ENCODE results near the gene ACTN1.
A peak's percentile ranks its signal among the peaks of the same experiment; 100 is the strongest.

Gene ACTN1

GRCh38 chr14:68919129-68919927 is 59.8 kb downstream of the ACTN1 start:
- DNase-seq: no peak

DNA sequence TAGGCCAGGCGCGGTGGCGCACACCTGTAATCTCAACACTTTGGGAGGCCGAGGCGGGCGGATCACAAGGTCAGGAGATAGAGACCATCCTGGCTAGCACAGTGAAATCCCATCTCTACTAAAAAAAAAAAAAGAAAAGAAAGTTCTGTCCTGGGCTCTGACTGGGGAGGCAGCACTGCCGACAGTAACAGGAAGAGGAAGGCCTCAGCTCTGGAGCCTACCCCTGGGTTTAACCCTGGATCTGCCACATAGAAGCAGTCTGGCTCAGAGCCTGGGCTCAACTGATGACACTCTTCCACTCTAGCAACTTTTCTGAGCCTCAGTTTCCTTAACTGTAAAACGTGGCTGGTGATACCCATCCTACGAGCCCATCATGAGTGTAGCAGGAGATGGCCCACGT is 60.5 kb downstream of the ACTN1 start:
- DNase-seq: no peak

GRCh38 chr14:68916358-68916941 is 62.7 kb downstream of the ACTN1 start:
- DNase-seq: no peak

GRCh38 chr14:68913516-68913915 is 65.6 kb downstream of the ACTN1 start:
- DNase-seq: no peak

DNA sequence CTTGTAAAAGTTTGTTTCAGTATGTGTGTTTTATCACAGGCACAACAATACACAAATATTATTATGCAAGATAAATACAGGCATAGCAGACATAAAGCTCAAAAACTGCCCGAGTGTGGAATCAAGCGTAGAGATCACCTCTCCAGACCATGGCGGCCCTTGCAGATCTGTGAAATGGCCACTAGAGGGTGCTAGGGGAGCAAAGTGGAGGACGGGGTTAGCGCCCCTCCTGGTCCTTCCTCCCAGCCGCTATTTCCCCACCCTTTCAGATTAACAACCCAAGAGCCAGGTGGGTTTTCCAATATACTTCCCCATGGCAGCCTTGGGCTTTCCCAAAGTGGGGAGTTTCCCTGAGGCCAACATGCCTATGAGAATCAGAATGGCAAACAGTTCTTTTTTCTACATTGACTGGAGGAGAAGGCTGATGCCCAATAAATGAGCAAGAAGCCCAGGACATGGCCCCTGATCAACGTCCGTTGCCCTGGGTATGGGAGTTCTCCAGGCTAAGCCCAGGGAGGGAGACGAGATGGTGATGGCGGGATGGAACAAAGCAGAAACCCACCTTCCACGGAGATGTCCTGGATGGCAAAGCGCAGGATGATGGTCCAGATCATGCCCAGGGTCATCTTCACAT is 67.4 kb downstream of the ACTN1 start:
- peak in 38 of 51 donors; percentile 1 to 64 (median 26) for DNase-seq

DNA sequence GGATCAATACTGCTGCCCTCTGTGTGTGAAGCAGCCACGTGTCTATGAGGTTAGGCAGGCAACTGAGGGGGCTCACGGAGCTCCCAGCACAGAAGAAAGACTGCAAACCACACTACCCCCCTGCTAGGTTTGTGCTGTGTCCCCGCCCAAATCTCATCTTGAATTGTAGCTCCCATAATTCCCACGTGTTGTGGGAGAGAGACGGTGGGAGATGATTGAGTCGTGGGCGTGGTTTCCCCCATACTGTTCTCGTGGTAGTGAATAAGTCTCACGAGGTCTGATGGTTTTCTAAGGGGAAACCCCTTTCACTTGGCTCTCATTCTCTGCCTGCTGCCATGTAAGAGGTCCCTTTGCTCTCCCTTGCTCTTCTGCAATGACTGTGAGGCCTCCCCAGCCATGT is 68.6 kb downstream of the ACTN1 start:
- no peak for DNase-seq

DNA sequence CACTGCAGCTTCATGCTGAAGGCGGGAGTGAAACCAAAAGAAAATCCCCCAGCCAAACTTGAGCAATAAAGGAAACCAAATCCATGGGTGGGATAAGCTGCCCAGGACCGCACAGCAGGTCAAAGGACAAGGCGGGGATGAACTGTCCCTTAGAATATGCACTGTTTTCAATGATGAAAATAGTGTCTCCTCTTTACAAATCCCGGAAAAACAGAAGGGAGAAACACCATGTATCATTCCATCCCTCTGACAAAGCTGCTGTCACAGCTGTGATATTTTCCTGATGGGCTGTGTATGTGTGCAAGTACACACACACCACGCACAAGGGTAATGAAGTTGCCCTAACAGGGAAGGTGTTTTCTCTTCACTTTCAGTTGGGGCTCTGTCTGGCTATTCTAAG is 70.3 kb downstream of the ACTN1 start:
- no peak for DNase-seq

GRCh38 chr14:68908201-68908600 is 70.9 kb downstream of the ACTN1 start:
- DNase-seq: no peak

DNA sequence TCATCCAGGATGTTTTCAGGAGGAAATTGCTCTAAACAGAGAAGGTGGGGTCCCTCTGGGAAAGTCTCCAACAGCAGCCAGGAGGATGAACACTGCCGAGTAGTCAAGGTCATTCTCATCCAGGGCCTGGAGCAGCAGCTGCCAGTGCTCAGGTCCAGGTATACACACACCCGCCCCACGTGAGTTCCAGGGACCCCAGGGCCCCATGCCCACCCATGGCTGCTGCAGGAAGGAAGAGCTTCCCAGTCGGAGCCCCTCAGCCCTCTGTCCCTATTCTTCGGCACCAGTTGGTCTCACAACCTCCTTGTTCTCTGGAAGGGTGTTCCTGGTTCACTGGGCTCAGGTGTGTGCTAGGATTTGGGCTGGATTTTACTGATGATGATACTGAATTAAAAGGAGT is 72.7 kb downstream of the ACTN1 start:
- DNase-seq: no peak

- DNase-seq: no peak
Observed at GRCh38 chr14:68905107-68905895, 73.8 kb downstream of the ACTN1 start.

- no peak for DNase-seq
Observed at GRCh38 chr14:68902357-68902756, 76.7 kb downstream of the ACTN1 start.

GRCh38 chr14:68899033-68899603 is 80.0 kb downstream of the ACTN1 start:
- no peak for DNase-seq

- DNase-seq: peak in 1 of 51 donors; percentile 28
Observed at GRCh38 chr14:68898248-68899032, 80.7 kb downstream of the ACTN1 start.

- no peak for DNase-seq
Observed at GRCh38 chr14:68897559-68898155, 81.4 kb downstream of the ACTN1 start.

- DNase-seq: no peak
Observed at GRCh38 chr14:68896132-68896531, 83.0 kb downstream of the ACTN1 start.

- no peak for DNase-seq
Observed at GRCh38 chr14:68894802-68895703, 84.0 kb downstream of the ACTN1 start.

DNA sequence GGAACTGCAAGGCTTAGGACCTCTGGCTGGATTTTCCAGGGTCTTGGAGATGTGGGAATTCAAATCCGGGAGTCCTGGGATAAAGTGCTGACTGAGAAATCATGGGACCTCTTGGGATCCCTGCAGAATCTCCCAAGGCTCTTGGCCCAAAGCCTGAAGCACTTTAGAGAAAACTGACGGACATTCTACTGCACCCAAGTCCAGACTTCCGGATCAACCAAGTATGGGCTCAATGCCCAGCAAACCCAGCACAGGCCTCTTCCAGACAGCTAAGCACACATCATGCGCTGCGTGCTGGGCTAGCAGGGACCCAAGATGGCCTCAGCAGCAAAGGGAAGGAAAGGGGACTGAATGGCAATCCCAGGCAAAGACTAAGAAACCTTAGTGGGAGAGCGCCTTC is 85.0 kb downstream of the ACTN1 start:
- no peak for DNase-seq

- DNase-seq: no peak
Observed at GRCh38 chr14:68893566-68893965, 85.5 kb downstream of the ACTN1 start.

DNA sequence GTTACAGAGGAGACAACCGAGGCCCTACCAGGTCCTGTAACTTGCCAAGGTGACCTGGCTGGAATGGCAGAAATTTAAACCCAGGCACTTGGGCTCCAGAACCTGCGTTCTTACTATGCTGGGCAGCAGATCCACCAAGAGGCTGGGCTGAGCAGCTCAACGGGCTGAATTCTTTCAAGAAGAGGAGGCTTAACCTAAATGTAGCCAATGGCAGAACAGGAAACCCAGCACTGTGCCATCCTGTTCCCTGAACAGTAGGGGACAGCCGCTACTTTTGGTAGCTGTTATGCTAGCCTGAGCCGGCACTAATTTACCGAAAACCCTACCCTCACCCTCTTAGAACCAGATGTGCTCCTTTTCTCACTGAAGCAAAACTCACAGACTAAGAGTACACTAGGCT is 86.1 kb downstream of the ACTN1 start:
- DNase-seq: no peak

Measured in hypothalamus (tissue), 51 donors.